Left renal cortex interstitium (tissue), 4 donors: ENCODE measurements around the gene LZTS3. TPM values are rescaled to one million over a fixed set of nuclear protein-coding genes. Genes with fewer than 3 reads are reported as not detected.

Source experiments
- DNase-seq, 4 donors: peaks; one replicate each; pipeline ENCODE4 v3.0.0-alpha.2; 2013; ENCODE audit warnings: low read depth in 4 of 4, low spot score in 2 of 4, missing footprints in 1 of 4
- polyA plus RNA-seq, 4 donors: library from polyadenylated mRNA; unstranded; fragments of 120-200 nt; gene quantifications; one replicate each; pipeline ENCODE4 v1.2.1, GENCODE V29; 2013; ENCODE audit not compliant: insufficient read length in 4 of 4

The LZTS3 gene
- polyA plus RNA-seq, 4 donors: 13.0 to 21.7 (median 17.6) TPM

GRCh38 chr20:3116341-3116740 is 57.0 kb downstream of the LZTS3 start:
- no peak for DNase-seq

- peak in 2 of 4 donors; percentile 24 to 32 for DNase-seq
Observed at GRCh38 chr20:3115190-3116107, 57.9 kb downstream of the LZTS3 start.

Other genes starting within 250 kb of the LZTS3 start
- under 1 TPM in 3 of 4 donors, not detected in 1; 0.40 to 0.62 (median 0.58) TPM for gene GNRH2, start 129.9 kb downstream of the LZTS3 start, polyA plus RNA-seq
- 10 to 100 TPM; 53.1 to 78.6 (median 65.6) TPM for gene MRPS26, start 127.5 kb downstream of the LZTS3 start, polyA plus RNA-seq
- gene OXT, start 101.9 kb downstream of the LZTS3 start, polyA plus RNA-seq: under 1 TPM; 0.51 to 0.94 (median 0.86) TPM
- under 1 TPM in 3 of 4 donors, not detected in 1; 0.31 to 0.63 (median 0.46) TPM for gene AVP, start 88.8 kb downstream of the LZTS3 start, polyA plus RNA-seq
- gene FASTKD5, start 13.7 kb downstream of the LZTS3 start, polyA plus RNA-seq: 10 to 100 TPM; 17.3 to 19.6 (median 18.3) TPM
- gene UBOX5, start 13.7 kb downstream of the LZTS3 start, polyA plus RNA-seq: 10 to 100 TPM in 2 of 4 donors, 1 to 10 TPM in 2; 8.3 to 11.5 (median 10.1) TPM
- 10 to 100 TPM; 48.0 to 64.1 (median 58.1) TPM for gene DDRGK1, start 31.1 kb upstream of the LZTS3 start, polyA plus RNA-seq
- gene ITPA, start 35.9 kb upstream of the LZTS3 start, polyA plus RNA-seq: 10 to 100 TPM; 46.4 to 74.4 (median 68.9) TPM
- 1 to 10 TPM; 1.8 to 4.1 (median 2.8) TPM for gene SLC4A11, start 65.6 kb upstream of the LZTS3 start, polyA plus RNA-seq
- 10 to 100 TPM; 23.9 to 35.9 (median 29.6) TPM for gene DNAAF9, start 234.1 kb upstream of the LZTS3 start, polyA plus RNA-seq